ENCODE measurements around the gene KDM6B.
"Not testable (repeated sequence)": the region's sequence is repeated elsewhere in the genome, so short reads cannot be mapped to it uniquely, and the experiment has no call there.

KDM6B gene

DNA sequence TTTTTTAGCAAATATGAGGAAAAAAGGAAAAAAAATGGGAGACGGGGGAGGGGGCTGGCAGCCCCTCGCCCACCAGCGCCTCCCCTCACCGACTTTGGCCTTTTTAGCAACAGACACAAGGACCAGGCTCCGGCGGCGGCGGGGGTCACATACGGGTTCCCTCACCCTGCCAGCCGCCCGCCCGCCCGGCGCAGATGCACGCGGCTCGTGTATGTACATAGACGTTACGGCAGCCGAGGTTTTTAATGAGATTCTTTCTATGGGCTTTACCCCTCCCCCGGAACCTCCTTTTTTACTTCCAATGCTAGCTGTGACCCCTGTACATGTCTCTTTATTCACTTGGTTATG is 19.6 kb downstream of the KDM6B start:
- no peak for DNase-seq

- DNase-seq = no peak
Measured at GRCh38 chr17:7854078-7854777, 20.2 kb downstream of the KDM6B start.

DNA sequence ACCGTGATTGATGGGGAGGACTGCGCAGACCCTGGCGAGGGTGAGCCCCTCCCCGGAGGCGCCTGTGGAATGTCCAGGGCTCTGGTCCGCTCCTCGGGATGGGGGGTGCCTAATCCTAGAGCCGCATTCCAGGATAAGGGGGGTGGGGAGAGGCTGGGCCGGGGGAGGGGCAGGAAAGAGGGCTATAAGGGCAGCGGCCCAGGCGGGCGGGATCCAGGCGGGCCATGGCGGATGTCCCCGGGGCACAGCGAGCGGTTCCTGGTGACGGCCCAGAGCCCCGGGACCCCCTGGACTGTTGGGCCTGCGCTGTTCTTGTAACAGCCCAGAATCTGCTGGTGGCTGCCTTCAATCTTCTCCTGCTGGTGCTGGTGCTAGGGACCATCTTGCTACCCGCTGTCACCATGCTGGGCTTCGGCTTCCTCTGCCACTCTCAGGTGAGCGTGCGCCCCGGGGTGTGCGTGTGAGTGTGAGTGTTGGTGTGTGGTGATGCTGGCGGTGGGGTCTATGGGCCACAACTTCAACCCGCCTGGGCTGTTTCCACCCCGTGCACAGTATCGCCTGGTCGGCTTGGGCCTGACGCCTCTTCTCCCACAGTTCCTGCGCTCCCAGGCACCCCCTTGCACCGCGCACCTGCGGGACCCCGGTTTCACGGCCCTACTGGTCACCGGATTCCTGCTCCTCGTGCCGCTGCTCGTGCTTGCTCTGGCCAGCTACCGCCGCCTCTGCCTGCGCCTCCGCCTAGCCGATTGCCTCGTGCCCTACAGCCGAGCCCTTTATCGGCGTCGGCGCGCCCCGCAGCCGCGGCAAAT is 21.0 kb downstream of the KDM6B start, which contains the start of gene TMEM88:
TMEM88 (plus strand) TSS at position 216 of the 809 bp plus-strand sequence; CDS start at position 225, 9 bp downstream.
- no peak for DNase-seq

DNA sequence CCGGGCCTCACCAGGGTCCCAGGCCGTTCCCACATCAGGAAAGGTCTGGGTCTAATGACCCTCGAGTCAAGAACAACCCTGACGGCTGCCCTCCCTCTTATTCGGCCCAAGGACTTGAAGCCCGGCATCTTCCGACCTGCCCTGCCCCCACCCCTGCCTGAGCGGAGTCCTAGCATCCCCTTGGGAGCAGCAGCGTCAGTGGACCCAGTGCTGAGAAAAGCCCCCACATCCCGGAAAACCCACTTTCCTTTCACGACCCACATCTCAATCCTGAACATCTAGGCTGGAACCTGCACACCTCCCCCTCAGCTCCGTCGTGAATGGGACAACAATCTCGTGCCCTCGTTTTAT is 21.6 kb downstream of the KDM6B start:
- no peak for DNase-seq

DNA sequence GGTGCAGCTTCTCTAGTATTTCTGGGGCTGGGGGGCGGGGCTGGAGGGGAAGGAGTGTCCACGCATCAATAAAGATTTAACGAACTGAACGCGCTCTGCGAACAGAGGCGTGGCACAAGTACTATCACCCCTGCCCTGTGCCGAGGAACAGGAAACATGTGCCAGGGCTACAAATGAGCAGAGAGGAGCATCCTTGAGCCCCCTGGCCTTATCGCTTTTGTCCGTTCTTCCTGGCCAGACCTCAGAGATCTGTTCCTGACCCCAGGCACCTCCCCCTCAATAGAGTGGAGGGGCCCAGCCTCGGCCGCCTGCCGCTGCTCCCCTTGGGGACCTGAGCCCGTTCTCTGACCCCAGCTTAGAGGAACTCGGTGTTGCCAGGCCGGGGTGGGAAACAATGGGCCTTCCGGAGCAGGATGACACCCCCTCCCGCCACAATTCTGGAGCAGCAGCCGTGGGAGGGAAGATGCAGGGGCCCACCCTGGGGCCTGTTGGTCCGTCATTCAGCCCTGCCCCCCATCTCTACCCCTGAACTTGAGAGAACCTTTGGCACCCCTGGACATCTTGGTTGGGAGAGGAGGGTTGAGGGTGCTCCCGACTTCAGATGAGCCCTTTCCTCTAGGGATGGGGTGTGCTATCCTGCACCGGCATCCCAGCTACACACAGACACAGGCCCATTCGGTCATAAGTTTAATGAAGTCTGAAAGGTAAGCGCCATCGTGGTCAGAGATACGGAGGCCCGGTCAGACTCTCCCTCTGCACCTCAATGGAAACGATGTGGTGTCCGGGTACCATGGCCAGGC is 22.2 kb downstream of the KDM6B start:
- peak; percentile 22 for DNase-seq

GRCh38 chr17:7856811-7857712 is 23.0 kb downstream of the KDM6B start, which contains the start of gene NAA38:
TSS of gene NAA38 (minus strand) at chr17:7857559. CDS start at chr17:7857463, 96 bp downstream.
- peak; percentile 95 for DNase-seq

DNA sequence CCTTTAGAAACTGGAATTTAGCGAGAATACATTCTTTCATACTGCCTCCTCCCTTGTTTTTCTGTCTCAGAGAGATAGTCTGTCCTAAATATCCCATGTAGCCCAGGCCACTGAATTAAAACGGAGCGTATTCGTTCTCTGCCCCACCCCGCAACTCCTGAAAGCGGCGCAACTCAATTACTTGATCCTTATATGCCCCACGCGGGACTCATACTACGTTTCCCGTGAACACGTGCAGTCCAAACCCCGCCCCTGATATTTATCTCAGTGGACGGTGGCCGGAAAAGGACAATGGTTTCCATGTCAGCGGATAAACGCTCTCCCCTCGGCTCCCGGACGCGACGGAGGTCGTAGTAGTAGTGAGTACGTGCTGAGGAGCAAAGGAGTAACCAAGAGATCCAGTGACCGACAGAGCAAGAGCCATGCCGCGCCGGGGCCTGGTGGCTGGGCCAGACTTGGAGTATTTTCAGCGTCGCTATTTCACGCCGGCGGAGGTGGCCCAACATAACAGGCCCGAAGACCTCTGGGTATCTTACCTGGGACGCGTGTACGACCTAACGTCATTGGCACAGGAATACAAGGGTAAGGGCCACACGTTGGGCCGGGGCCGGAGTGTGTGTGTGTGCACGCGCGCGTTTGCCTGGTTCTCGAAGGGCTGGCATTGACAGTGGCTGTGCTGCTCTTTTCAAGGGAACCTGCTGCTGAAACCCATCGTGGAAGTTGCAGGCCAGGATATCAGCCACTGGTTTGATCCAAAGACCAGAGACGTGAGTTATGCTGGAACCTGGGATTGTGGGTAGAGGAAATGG is 23.9 kb downstream of the KDM6B start, which contains the start of gene CYB5D1:
CYB5D1 (plus strand) TSS at position 291 of the 809 bp plus-strand sequence; CDS start at position 423, 132 bp downstream.
- DNase-seq = peak; percentile 92

GRCh38 chr17:7858522-7858810 is 24.4 kb downstream of the KDM6B start:
- peak; percentile 22 for DNase-seq

DNA sequence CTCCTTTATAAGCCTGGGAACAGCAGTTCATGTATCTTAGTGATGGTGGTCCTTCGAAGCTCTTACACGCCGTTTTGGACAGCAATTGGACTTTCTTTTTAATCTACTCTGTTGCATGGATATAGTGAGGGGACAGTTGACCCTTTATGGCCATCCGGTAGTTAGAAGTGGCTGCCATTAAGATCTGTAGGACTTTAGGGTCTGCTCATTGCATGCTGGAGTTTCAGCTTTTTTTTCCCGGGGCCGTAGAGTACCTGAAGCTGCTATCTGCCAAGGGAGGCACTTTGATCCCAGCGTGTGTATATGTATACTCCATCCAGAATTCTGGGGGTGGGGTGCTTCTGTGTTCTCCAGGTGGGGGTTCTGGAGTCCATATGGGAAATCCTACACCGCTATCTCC is 25.0 kb downstream of the KDM6B start:
- no peak for DNase-seq

DNA sequence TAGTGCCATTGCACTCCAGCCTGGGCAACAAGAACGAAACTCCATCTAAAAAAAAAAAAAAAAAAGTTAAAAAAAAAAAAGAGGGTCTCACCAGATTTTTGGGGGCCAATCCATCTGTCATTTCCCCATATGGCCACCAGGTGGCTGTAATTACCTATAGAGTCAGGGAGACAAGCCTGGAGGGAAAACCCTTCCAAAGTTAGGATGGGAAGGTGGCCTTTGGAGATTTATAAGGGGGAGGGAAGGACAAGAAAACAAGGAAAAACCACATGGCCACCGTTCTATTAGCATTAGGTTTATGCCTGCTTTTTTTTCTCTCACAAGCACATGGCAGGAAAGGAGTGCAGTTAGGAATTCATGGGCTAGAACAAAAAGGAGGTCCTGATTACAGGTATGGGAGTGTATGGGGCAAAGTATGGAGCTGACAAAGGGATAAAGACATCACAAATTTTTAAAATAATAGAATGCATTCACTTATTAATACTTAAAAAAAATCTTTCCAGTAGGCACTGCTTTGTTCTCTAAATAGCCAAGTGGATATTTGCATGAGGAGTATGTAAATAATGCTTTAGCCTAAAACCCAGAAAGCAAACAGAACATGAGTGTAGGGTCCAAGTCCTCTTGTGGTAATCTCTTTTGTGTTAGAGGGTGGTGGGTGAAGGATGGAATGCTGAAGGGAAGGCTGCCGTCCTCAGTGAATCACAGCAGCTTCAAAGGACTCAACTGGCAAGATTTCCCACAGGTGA is 28.8 kb downstream of the KDM6B start:
- DNase-seq = peak; percentile 11

- DNase-seq = not testable (repeated sequence)
Measured at GRCh38 chr17:7864384-7864783, 30.4 kb downstream of the KDM6B start.

DNA sequence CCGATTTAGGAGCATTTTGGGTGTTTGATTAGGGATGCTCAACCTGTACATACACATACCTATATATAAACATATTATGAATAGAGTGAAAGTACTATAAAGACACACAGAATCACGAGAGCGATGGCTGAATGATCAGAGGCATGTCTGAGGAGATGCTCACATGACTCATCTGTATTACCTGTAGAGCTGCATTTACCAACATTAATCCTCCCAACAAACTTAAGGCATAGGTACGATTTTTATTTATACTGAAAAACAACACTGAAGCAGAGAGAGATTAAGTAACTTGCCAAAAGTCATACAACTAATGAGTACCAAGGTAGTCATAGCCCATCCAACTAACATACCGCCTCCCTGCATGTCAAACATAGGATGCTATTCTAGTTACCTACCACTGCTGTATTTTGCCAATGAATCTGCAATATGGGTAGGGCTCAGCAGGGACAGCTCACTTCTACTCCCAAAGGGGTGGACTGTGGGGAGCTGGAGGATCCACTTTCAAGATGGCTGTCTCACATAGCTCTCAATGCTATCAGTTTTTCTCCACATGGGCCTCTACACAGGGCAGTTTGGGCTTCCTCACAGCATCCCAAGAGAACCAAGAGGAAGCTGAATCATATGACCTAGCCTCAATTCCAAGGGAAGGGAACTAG is 31.1 kb downstream of the KDM6B start:
- DNase-seq = no peak

- no peak for DNase-seq
Measured at GRCh38 chr17:7867881-7868329, 33.9 kb downstream of the KDM6B start.

- DNase-seq = no peak
Measured at GRCh38 chr17:7873051-7873450, 39.0 kb downstream of the KDM6B start.

DNA sequence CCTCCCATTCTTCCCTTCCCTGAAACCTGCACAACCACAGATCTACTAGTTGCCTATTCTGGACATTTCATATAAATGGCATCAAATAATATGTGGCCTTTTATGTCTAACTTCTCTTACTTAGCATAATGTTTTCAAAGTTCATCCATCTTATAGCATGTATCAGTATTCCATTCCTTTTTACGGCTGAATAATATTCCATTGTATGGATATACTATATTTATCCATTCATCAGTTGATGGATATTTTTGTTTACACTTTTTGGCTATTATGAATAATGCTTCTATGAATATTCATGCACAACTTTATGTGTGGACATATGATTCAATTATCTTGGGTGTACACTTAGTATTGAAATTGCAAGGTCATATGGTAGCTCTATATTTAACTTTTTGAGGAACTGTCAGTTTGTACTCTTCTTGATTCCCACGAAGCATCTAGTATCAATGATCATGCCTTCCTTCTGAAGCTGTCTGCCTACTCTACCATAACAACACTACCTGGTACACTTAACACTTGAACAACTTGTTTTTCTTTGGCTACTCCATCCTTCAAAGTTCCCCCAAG is 41.9 kb downstream of the KDM6B start:
- DNase-seq = no peak

DNA sequence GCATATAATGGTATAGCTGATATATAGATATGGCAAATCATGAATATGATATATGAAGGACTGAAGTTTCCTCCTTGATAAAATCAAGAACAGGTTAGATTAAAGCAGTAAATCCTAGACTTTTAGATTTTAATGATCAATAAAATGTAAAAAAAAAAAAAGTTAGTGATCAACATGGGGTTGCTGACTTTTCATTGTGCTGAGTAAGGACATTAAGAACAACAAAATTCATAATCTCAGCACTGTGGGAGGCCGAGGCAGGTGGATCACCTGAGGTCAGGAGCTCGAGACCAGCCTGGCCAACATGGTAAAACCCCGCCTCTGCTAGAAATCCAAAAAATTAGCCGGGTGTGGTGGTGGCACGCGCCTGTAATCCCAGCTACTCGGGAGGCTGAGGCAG is 44.2 kb downstream of the KDM6B start:
- DNase-seq = no peak

DNA sequence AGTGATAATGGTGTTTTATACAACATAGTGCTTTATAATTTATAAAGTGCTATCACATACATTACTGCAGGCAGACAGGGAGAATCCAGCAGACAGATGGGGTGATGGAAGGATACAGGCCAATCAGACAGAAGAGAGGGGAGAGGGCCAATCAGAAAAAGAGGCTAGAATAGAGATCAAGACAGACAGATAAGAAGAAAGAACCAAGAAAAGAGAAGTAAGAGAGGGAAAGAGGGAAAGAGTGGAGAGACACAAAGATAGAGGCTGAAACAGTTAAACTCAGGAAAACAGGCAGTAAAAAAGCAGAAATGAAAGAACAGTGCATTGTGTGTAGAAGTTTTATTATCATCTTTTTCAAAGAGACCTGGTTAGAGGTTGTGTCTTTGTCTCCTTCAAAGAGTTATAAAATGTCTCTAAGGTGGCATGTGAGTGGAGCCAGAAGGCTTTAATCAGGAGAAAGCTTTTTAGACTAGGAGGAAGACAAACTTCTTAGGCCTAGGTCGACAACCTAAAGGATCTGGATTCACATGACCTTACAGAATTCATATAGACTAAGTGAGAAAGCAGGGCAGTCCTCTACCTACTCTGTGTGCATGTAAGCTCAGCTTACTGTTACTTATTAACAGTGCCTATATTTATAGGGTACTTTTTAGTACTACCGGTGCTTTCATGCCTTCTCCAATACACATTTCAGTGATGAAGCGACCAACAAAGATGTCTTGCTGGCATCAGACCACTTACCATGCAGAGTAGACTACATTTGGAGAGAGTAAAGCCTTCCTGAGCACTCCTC is 46.3 kb downstream of the KDM6B start:
- DNase-seq = no peak

DNA sequence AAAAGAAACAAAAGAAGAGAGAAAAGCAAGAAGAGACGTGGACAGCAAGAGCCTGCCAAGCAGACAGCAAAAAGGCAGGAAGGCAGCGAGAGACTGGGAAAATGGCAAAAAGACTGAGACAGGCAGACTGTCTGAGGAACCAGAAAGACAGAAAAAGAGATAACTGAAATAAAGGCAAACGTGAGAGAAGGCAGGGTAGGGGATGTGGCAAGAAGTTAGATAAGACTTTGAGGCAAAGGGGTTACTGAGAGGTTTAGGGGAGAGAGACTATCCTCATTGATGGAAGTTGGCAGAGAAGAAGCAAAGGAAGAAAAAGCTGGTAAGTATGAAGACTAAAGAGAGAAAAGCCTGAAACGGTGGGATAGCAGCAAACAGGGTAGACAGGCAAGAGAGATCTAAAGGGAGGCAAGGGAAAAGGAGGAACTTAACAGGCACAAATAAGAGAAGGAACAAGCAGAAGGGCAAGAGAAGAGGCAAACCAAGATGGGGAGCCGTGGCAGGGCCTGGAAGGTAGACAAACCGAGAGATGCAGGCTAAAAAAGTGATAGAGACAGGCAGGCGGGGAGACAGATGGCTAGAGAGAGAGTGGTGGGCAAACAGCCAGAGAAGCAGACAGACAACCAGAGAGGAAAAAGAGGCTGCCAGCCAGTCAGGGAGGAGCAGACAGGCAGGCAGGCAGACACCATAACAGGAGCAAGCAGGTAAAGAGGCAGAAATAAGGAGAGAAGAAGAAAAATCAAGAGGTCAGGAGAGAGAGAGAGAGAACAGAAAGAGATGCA is 47.4 kb downstream of the KDM6B start:
- no peak for DNase-seq
